OCI-LY3 (cell line): Measurements from ENCODE around the gene ADIRF.

Experiments
- CTCF ChIP-seq: fragments of 200-600, 300-600 bp; sonication (generic); IDR thresholded peaks from 2 replicates; pipeline ENCODE4 v1.5.1; 2014; ENCODE audit warnings: antibody characterized with exemption, low read length, low read depth
- EZH2phosphoT487 ChIP-seq: fragments of 200-600 bp; shearing (Covaris generic); IDR thresholded peaks from 2 replicates; pipeline ENCODE4 v1.6.1; 2018; ENCODE audit warnings: antibody characterized with exemption, mixed run types, low read depth

DNA sequence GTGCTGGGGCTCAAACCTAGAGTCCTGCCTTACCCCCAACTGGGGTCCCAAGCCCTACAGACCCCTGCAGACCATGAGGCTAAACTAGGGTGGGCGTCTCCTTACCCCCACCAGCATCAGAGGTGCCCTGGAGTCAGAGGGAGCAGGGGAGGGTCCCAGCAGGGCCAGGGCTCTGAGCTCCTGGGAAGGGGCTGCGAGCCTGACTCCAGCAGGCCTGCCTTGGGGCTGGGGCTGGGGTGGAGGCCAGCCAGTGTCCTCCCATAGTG, 8.6 kb upstream of the ADIRF start:
- no peak for TF ChIP-seq CTCF
- TF ChIP-seq EZH2phosphoT487: no peak
